ENCODE results near the gene AHCYL1.

- TF ChIP-seq POLR2AphosphoS5 (IDR thresholded peaks at IDR 0.05) (no peak), EP300 (IDR thresholded peaks at IDR 0.05) (no peak), CTCF (IDR thresholded peaks at IDR 0.05) (no peak), POLR2A (IDR thresholded peaks at IDR 0.05) (no peak)
Observed at GRCh38 chr1:110067479-110067892, 82.9 kb downstream of the AHCYL1 start.
